ENCODE measurements around the gene BICC1. TPM values are rescaled to one million over a fixed set of nuclear protein-coding genes. Genes with fewer than 3 reads are reported as not detected.

The BICC1 gene
- total RNA-seq, 4 donors from 2014 or later: 0.60 to 5.1 (median 2.2) TPM

GRCh38 chr10:58574058-58574457 is 61.4 kb downstream of the BICC1 start:
- Histone ChIP-seq H3K27ac (no peak overlapping the region), H3K4me3 (no peak overlapping the region), H3K27me3 (no peaks in the 10 kb centered on the region), H3K4me1 (peaks cover 0 to 4% (median 1%) of the 10 kb centered on the region in 4 donors), H3K36me3 (no peaks in the 10 kb centered on the region), H3K9me3 (no peaks in the 10 kb centered on the region)
- 62 to 65% methylated on average over 1 of the region's 1 CpG for WGBS, 2 donors (ENCODE audit: low coverage in 1 of 2)
- DNase-seq: no peak
- in situ Hi-C loops (cut with MboI; ENCODE audit: low pct_ligation_motif_present in 1 of 4, low pct_unique_long_range_greater_than_20kb in 1 of 4, low sequenced_read_pairs in 3 of 4): no loop called here
- TF ChIP-seq POLR2AphosphoS5 (IDR thresholded peaks at IDR 0.05) (no peak), EP300 (IDR thresholded peaks at IDR 0.05; ENCODE audit: low read depth) (no peak), POLR2A (IDR thresholded peaks at IDR 0.05) (no peak)
- TF ChIP-seq, protein P1, sequence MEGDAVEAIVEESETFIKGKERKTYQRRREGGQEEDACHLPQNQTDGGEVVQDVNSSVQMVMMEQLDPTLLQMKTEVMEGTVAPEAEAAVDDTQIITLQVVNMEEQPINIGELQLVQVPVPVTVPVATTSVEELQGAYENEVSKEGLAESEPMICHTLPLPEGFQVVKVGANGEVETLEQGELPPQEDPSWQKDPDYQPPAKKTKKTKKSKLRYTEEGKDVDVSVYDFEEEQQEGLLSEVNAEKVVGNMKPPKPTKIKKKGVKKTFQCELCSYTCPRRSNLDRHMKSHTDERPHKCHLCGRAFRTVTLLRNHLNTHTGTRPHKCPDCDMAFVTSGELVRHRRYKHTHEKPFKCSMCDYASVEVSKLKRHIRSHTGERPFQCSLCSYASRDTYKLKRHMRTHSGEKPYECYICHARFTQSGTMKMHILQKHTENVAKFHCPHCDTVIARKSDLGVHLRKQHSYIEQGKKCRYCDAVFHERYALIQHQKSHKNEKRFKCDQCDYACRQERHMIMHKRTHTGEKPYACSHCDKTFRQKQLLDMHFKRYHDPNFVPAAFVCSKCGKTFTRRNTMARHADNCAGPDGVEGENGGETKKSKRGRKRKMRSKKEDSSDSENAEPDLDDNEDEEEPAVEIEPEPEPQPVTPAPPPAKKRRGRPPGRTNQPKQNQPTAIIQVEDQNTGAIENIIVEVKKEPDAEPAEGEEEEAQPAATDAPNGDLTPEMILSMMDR (IDR thresholded peaks at IDR 0.05): no peak
- intact Hi-C loops (cut with DNase I; ENCODE audit: low total_unique reads): no loop called here

- 56 to 78% methylated on average over 3 to 4 of the region's 4 CpGs for WGBS, 2 donors (ENCODE audit: low coverage in 1 of 2)
- H3K9me3 ChIP-seq: no peaks in the 10 kb centered on the region
- TF ChIP-seq POLR2A (IDR thresholded peaks at IDR 0.05) (no peak), EP300 (IDR thresholded peaks at IDR 0.05; ENCODE audit: low read depth) (no peak), POLR2AphosphoS5 (IDR thresholded peaks at IDR 0.05) (no peak)
- TF ChIP-seq, protein P1 (IDR thresholded peaks at IDR 0.05): no peak
- intact Hi-C loops (cut with DNase I; ENCODE audit: low total_unique reads): no loop called here
- no peak for DNase-seq
- no peaks in the 10 kb centered on the region for H3K27me3 ChIP-seq
- H3K36me3 ChIP-seq: no peaks in the 10 kb centered on the region
- no peak overlapping the region for H3K27ac ChIP-seq
- peaks cover 0 to 4% (median 1%) of the 10 kb centered on the region in 4 donors for H3K4me1 ChIP-seq
- in situ Hi-C loops (cut with MboI; ENCODE audit: low pct_ligation_motif_present in 1 of 4, low pct_unique_long_range_greater_than_20kb in 1 of 4, low sequenced_read_pairs in 3 of 4): no loop called here
- H3K4me3 ChIP-seq: no peak overlapping the region
These were observed 62.8 kb downstream of the BICC1 start for GRCh38 chr10:58575491-58575890.

- WGBS, 2 donors (ENCODE audit: low coverage in 1 of 2): 68 to 70% methylated on average over 2 to 3 of the region's 3 CpGs
- Histone ChIP-seq H3K4me1 (peaks cover 0 to 4% (median 1%) of the 10 kb centered on the region in 4 donors), H3K27me3 (no peaks in the 10 kb centered on the region), H3K36me3 (no peaks in the 10 kb centered on the region), H3K27ac (peak overlapping the region; percentile 34 to 59 (median 46)), H3K4me3 (no peak overlapping the region), H3K9me3 (no peaks in the 10 kb centered on the region)
- TF ChIP-seq POLR2AphosphoS5 (IDR thresholded peaks at IDR 0.05) (no peak), POLR2A (IDR thresholded peaks at IDR 0.05) (no peak), EP300 (IDR thresholded peaks at IDR 0.05; ENCODE audit: low read depth) (no peak)
- TF ChIP-seq, protein P1 (IDR thresholded peaks at IDR 0.05): no peak
- intact Hi-C loops (cut with DNase I; ENCODE audit: low total_unique reads) (no loop called here), in situ Hi-C loops (cut with MboI; ENCODE audit: low pct_ligation_motif_present in 1 of 4, low pct_unique_long_range_greater_than_20kb in 1 of 4, low sequenced_read_pairs in 3 of 4) (no loop called here)
- DNase-seq: no peak
These were observed 64.2 kb downstream of the BICC1 start for GRCh38 chr10:58576751-58577436.

DNA sequence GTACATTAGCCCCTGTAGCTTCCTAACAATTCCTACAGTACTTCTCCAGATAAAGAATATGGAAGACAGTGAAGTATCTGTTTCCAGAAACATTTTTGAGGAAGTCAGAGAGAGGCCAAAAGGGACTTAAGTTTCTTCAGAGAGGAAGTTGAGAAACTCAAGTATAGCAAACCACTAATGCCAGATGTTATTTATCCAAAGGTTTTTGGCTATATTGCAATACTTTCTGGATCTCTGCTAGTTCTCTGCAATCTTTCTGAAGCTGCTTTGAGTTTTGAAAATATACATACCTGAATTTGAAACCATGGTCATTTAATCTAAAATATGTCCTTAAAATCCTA is 64.7 kb downstream of the BICC1 start:
- no peak overlapping the region for H3K4me3 ChIP-seq
- no peak for DNase-seq
- no peaks in the 10 kb centered on the region for H3K27me3 ChIP-seq
- peaks cover 0 to 4% (median 1%) of the 10 kb centered on the region in 4 donors for H3K4me1 ChIP-seq
- intact Hi-C loops (cut with DNase I; ENCODE audit: low total_unique reads) (no loop called here), in situ Hi-C loops (cut with MboI; ENCODE audit: low pct_ligation_motif_present in 1 of 4, low pct_unique_long_range_greater_than_20kb in 1 of 4, low sequenced_read_pairs in 3 of 4) (no loop called here)
- H3K36me3 ChIP-seq: no peaks in the 10 kb centered on the region
- peak overlapping the region; percentile 34 to 59 (median 46) for H3K27ac ChIP-seq
- H3K9me3 ChIP-seq: no peaks in the 10 kb centered on the region
- TF ChIP-seq POLR2AphosphoS5 (IDR thresholded peaks at IDR 0.05) (peak in 1 of 3 donors; percentile 27), POLR2A (IDR thresholded peaks at IDR 0.05) (no peak)

DNA sequence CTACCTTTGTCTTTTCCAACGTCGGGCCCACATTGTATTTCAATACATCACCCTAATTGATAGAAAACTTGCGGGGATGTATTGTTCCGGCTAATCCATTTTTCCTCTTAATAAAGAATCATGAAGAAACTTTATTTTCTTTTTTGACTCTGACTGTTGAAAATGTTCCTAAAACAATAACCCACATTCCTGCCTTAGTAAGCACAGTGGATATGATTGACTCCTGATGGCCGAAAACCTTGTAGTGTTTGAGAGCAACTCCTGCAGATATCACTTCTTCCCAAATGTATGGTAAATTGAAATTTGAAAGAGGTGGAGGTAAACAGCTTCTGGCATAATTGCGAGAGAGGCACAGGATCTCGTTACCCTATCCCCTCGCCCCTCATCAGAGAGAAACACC is 65.7 kb downstream of the BICC1 start:
- no peak for DNase-seq
- H3K9me3 ChIP-seq: no peaks in the 10 kb centered on the region
- intact Hi-C loops (cut with DNase I; ENCODE audit: low total_unique reads): no loop called here
- in situ Hi-C loops (cut with MboI; ENCODE audit: low pct_ligation_motif_present in 1 of 4, low pct_unique_long_range_greater_than_20kb in 1 of 4, low sequenced_read_pairs in 3 of 4): no loop called here
- no peaks in the 10 kb centered on the region for H3K36me3 ChIP-seq
- no peak for TF ChIP-seq EP300 (IDR thresholded peaks at IDR 0.05; ENCODE audit: low read depth)
- TF ChIP-seq, protein P1 (IDR thresholded peaks at IDR 0.05): no peak
- no peak for TF ChIP-seq POLR2A (IDR thresholded peaks at IDR 0.05)
- TF ChIP-seq POLR2AphosphoS5 (IDR thresholded peaks at IDR 0.05): no peak
- H3K27me3 ChIP-seq: no peaks in the 10 kb centered on the region
- 95% methylated on average over 8 of the region's 8 CpGs for WGBS, 2 donors (ENCODE audit: low coverage in 1 of 2)
- H3K27ac ChIP-seq: peak overlapping the region in 2 of 4 donors; percentile 15 to 18
- H3K4me1 ChIP-seq: peaks cover 0 to 4% (median 1%) of the 10 kb centered on the region in 4 donors
- H3K4me3 ChIP-seq: no peak overlapping the region
